WTC11 (cell line): Measurements from ENCODE around the gene KRT76.

Source experiments
- ATF2 ChIP-seq: sonication (generic); formaldehyde crosslinking; IDR thresholded peaks from 2 replicates; pipeline ENCODE4 v1.8.1; 2022; ENCODE audit warnings: low read depth, missing genetic modification reagents, borderline replicate concordance
- ESRRA ChIP-seq: sonication (generic); formaldehyde crosslinking; IDR thresholded peaks from 2 replicates; pipeline ENCODE4 v1.8.1; 2022; ENCODE audit warnings: mild to moderate bottlenecking, missing genetic modification reagents, borderline replicate concordance
- NR3C1 ChIP-seq: sonication (generic); formaldehyde crosslinking; conservative IDR thresholded peaks from 2 replicates; pipeline ENCODE4 v1.8.1; 2023; ENCODE audit warnings: low read depth, mild to moderate bottlenecking, missing genetic modification reagents
- USF2 ChIP-seq: sonication (generic); formaldehyde crosslinking; IDR thresholded peaks from 2 replicates; pipeline ENCODE4 v1.8.1; 2023; ENCODE audit warnings: mild to moderate bottlenecking, missing genetic modification reagents, moderate library complexity
- ZNF138 ChIP-seq: sonication (generic); formaldehyde crosslinking; conservative IDR thresholded peaks from 2 replicates; pipeline ENCODE4 v1.8.1; 2022; ENCODE audit warnings: mild to moderate bottlenecking, moderate library complexity, missing genetic modification reagents
- ZNF232 ChIP-seq: sonication (generic); formaldehyde crosslinking; IDR thresholded peaks from 2 replicates; pipeline ENCODE4 v1.8.0; 2022; ENCODE audit warnings: mild to moderate bottlenecking, missing genetic modification reagents
- ZNF416 ChIP-seq: fragments of 250-450 bp; sonication (Bioruptor Pico); IDR thresholded peaks from 2 replicates; pipeline ENCODE4 v1.9.0; 2021; ENCODE audit warnings: mild to moderate bottlenecking, inconsistent platforms
- TF ChIP-seq, protein P1 (sequence below): sonication (generic); formaldehyde crosslinking; IDR thresholded peaks from 2 replicates; pipeline ENCODE4 v1.8.1; 2023; ENCODE audit warnings: mild to moderate bottlenecking, missing genetic modification reagents, moderate library complexity
- TF ChIP-seq, protein P2 (sequence below): fragments of 200-600 bp; IDR thresholded peaks from 2 replicates; pipeline ENCODE4 v1.8.0; 2022; ENCODE audit warnings: antibody characterized with exemption

- TF ChIP-seq USF2 (CRISPR knock-in tag): no peak
- no peak for TF ChIP-seq ZNF416 (CRISPR knock-in tag)
- no peak for TF ChIP-seq ATF2 (CRISPR knock-in tag)
- no peak for TF ChIP-seq NR3C1
- TF ChIP-seq, protein P1, sequence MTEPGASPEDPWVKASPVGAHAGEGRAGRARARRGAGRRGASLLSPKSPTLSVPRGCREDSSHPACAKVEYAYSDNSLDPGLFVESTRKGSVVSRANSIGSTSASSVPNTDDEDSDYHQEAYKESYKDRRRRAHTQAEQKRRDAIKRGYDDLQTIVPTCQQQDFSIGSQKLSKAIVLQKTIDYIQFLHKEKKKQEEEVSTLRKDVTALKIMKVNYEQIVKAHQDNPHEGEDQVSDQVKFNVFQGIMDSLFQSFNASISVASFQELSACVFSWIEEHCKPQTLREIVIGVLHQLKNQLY (CRISPR knock-in tag): no peak
- no peak for TF ChIP-seq ZNF232 (CRISPR knock-in tag)
- TF ChIP-seq ESRRA (CRISPR knock-in tag): no peak
- TF ChIP-seq, protein P2, sequence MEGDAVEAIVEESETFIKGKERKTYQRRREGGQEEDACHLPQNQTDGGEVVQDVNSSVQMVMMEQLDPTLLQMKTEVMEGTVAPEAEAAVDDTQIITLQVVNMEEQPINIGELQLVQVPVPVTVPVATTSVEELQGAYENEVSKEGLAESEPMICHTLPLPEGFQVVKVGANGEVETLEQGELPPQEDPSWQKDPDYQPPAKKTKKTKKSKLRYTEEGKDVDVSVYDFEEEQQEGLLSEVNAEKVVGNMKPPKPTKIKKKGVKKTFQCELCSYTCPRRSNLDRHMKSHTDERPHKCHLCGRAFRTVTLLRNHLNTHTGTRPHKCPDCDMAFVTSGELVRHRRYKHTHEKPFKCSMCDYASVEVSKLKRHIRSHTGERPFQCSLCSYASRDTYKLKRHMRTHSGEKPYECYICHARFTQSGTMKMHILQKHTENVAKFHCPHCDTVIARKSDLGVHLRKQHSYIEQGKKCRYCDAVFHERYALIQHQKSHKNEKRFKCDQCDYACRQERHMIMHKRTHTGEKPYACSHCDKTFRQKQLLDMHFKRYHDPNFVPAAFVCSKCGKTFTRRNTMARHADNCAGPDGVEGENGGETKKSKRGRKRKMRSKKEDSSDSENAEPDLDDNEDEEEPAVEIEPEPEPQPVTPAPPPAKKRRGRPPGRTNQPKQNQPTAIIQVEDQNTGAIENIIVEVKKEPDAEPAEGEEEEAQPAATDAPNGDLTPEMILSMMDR: no peak
- TF ChIP-seq ZNF138 (CRISPR knock-in tag): no peak
These were observed 10.1 kb downstream of the KRT76 start for GRCh38 chr12:52767020-52767379.
